ENCODE measurements around the gene GCAT.

GCAT gene

GRCh38 chr22:37811867-37812266 is 4.1 kb downstream of the GCAT start:
- DNase-seq, result no peak

GRCh38 chr22:37812869-37813678 is 5.3 kb downstream of the GCAT start:
- DNase-seq, result no peak

- DNase-seq, result no peak
Measured at GRCh38 chr22:37815593-37815992, 7.9 kb downstream of the GCAT start.

GRCh38 chr22:37816543-37817180 is 8.9 kb downstream of the GCAT start:
- DNase-seq, result no peak

GRCh38 chr22:37817705-37818408 is 10.1 kb downstream of the GCAT start:
- no peak for DNase-seq

GRCh38 chr22:37818409-37819104 is 10.8 kb downstream of the GCAT start:
- no peak for DNase-seq

- DNase-seq, result no peak
Measured at GRCh38 chr22:37819105-37819433, 11.3 kb downstream of the GCAT start.

GRCh38 chr22:37820350-37820749 is 12.6 kb downstream of the GCAT start:
- DNase-seq, result no peak

- no peak for DNase-seq
Measured at GRCh38 chr22:37822079-37822833, 14.5 kb downstream of the GCAT start.

GRCh38 chr22:37823134-37823985 is 15.6 kb downstream of the GCAT start, which contains the start of gene GALR3:
GALR3 (plus strand) TSS chr22:37823382; CDS start chr22:37823407, 25 bp downstream.
- DNase-seq, result no peak

GRCh38 chr22:37824674-37825641 is 17.2 kb downstream of the GCAT start:
- DNase-seq, result no peak

GRCh38 chr22:37827056-37827455 is 19.3 kb downstream of the GCAT start:
- no peak for DNase-seq

- DNase-seq, result no peak
Measured at GRCh38 chr22:37830093-37830842, 22.5 kb downstream of the GCAT start.

- DNase-seq, result no peak
Measured at GRCh38 chr22:37831472-37831871, 23.7 kb downstream of the GCAT start.

GRCh38 chr22:37832022-37832857 is 24.5 kb downstream of the GCAT start:
- DNase-seq, result no peak

- no peak for DNase-seq
Measured at GRCh38 chr22:37842015-37842793, 34.5 kb downstream of the GCAT start.

- no peak for DNase-seq
Measured at GRCh38 chr22:37843741-37844089, 36.0 kb downstream of the GCAT start.

- DNase-seq, result no peak
Measured at GRCh38 chr22:37844904-37845329, 37.2 kb downstream of the GCAT start.
